GM12801 (cell line): Measurements from ENCODE around the gene ITGA6.

Experiments
- TF ChIP-seq, protein P1 (sequence below): IDR thresholded peaks from one replicate; pipeline ENCODE4 v1.5.1; 2011; ENCODE audit warnings: control low read depth; ENCODE audit not compliant: insufficient read length; ENCODE audit errors: extremely low read depth

Gene ITGA6

DNA sequence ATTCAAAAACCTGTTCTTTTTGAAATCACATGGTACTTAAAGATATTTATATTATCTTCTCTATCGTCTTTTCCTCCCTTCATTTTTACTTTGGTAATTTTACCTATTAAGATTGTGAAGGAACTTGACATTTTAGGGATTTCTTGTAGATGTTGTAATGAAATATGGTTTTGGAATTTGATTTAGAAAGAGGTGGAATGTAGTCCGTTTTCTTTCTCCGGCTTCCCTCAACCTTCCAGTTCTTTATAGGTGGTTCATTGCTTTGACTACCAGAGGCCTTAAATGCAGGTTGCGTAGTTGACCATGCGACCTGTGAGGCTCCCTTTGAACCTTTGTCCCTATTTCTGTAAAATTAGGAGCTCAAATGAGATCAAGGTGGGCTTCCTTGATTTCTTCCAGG is 24.5 kb downstream of the ITGA6 start:
- TF ChIP-seq, protein P1, sequence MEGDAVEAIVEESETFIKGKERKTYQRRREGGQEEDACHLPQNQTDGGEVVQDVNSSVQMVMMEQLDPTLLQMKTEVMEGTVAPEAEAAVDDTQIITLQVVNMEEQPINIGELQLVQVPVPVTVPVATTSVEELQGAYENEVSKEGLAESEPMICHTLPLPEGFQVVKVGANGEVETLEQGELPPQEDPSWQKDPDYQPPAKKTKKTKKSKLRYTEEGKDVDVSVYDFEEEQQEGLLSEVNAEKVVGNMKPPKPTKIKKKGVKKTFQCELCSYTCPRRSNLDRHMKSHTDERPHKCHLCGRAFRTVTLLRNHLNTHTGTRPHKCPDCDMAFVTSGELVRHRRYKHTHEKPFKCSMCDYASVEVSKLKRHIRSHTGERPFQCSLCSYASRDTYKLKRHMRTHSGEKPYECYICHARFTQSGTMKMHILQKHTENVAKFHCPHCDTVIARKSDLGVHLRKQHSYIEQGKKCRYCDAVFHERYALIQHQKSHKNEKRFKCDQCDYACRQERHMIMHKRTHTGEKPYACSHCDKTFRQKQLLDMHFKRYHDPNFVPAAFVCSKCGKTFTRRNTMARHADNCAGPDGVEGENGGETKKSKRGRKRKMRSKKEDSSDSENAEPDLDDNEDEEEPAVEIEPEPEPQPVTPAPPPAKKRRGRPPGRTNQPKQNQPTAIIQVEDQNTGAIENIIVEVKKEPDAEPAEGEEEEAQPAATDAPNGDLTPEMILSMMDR: no peak

DNA sequence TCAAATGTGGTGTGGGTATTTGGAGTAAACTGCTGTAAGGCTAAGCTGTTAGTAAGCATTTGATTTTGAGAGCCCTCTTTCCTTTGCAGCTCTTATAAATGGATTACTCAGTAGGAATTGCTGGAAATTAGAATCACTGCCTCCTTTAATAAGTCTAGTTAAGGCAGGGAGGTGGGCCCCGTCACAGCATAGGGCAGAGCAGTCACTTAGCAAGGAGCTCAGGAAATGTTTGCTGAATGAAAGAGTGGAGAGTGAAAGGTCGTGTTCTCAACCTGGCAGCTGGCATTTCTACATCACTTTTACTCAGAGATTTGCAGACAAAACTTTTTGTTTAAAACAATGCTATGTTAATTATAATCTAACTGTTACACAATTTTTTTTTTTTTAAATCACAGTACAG is 25.5 kb downstream of the ITGA6 start:
- TF ChIP-seq, protein P1: no peak

DNA sequence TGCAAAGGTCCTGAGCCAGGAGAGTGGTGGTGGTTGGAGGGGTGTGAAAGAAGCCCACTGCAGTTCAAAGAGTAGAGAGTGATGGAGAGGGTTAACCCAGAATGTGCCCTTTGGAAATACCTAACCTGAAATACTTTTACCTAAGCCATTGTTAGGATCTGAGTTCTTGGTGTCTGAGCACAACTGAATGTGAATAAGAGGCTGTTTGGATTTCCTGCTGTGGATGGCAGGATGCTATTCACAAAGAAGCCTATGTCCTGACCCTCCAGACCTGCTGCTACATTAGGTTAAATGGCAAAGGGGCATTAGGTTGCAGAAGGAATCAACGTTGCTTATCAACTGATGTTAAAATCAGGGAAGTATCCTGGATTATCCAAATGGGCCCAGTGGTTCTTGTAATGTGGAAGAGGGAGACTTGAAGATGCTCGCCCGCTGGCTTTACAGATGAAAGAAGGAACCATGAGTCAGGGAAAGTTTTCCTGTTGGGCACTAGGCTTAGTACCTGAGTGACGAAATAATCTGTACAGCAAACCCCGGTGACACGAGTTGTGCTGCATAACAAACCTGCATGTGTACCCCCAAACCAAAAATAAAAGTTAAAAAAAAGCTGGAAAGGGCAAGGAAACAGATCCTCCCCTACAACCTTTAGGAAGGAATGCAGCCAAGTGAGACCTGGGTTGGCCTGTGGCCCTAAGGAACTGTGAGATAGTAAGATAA is 27.2 kb downstream of the ITGA6 start:
- TF ChIP-seq, protein P1: no peak

DNA sequence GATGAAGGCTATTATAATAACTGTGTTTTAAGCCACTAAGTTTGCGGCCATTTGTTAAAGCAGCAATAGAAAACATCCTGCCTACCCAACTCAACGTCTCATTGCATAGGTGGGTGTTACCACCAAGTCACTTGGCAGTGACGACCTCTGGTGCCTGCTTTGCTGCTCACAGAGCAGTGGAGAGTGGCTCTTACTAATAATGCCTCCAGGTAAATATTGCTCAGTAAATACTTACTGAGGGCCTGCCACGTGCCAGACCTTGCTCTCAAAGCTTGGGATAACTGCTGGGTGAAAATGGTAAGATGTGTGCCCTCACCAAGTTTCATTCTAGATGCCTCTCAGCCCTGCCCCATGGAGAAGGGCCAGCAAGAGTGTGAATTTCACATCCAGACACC is 27.7 kb downstream of the ITGA6 start:
- TF ChIP-seq, protein P1: no peak

DNA sequence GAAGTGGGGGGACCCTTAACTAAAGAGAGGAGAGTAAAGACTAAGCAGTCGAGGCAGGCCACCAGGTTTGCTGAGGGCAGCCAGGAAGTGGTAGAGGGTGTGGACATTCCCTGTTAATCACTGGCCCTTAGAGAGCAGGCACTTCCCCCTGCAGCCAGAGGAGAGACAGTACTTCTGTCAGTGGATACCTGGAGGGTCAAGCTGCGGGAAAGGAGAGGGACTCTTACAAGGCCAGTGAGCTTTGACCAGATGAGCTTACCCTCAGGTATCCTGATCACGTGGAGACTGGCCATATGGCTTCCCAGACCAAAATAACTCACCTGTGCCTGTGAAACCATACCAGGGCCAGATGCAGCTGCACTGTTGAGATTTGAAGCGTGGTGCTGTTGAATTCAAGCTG is 28.6 kb downstream of the ITGA6 start:
- TF ChIP-seq, protein P1: no peak

DNA sequence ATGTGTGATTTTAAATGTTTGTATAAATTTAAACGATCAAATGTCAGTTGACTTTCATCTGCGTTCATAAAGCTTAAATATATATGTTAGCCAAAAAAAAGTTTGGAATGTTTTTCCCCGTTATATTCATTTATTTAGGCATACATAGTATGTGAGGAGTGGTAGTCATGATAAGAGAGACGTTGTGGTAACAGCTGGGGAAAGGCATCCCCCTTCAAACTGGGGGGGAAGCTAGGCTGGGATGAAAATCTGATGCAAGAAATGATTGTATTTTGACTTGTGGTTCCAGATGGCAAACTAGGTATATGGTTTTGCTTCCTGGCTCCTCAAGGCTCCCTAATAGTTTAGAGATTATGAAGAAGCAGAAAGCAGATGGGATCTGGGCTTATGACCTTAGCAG is 30.1 kb downstream of the ITGA6 start:
- TF ChIP-seq, protein P1: no peak

DNA sequence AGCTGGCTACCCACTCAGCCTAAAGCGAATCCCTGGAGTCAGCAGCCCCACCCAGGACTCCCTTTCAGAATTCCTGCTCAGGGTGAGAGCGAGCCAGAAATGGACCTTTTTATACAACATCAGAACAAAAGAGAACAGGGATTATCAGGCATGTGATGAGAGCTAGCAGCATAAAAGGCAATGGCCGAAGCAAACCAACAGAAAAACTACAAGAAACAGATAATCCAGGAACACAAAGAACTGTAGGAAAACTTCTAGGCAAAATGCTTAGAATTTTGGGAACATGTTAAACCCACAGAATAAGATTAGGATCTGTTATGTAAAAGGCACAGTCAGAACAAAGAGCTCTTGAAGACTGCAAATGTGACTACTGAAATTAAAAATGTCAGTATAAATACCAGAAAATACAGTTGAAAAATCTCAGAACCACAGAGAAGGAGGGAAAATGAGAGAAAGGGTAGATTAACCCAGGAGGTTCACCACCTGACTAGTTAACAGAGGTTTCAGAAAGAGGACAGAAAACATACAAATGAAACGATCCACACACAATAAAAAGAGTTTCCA is 31.3 kb downstream of the ITGA6 start:
- TF ChIP-seq, protein P1: no peak
